Measurements from ENCODE around the gene STXBP6.

DNA sequence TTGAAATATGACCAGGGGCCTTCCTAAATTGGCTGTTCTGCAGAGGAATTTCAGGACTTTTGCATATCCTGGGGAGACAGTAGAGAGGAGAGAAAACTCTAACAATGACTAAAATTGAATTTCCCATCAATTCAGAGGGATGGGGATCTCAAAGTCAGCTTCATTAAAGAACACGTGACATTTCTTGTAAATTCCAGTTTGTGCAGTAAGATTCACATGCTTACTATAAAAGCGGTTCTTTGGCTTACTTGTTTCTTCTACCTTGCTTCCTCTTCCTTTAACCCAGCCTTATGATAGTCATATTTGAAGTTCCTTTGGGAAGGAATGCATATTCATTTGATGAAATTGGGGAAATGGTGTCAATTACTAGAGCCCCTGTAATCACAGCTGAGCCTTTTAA is 272.3 kb downstream of the STXBP6 start:
- no peak for TF ChIP-seq POLR2A (IDR thresholded peaks at IDR 0.05)
- TF ChIP-seq, protein P1, sequence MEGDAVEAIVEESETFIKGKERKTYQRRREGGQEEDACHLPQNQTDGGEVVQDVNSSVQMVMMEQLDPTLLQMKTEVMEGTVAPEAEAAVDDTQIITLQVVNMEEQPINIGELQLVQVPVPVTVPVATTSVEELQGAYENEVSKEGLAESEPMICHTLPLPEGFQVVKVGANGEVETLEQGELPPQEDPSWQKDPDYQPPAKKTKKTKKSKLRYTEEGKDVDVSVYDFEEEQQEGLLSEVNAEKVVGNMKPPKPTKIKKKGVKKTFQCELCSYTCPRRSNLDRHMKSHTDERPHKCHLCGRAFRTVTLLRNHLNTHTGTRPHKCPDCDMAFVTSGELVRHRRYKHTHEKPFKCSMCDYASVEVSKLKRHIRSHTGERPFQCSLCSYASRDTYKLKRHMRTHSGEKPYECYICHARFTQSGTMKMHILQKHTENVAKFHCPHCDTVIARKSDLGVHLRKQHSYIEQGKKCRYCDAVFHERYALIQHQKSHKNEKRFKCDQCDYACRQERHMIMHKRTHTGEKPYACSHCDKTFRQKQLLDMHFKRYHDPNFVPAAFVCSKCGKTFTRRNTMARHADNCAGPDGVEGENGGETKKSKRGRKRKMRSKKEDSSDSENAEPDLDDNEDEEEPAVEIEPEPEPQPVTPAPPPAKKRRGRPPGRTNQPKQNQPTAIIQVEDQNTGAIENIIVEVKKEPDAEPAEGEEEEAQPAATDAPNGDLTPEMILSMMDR (IDR thresholded peaks at IDR 0.05), result no peak
